GM19455 (cell line): ENCODE data around the gene MAGI1.

ENCODE experiments used
- ATAC-seq: cut with Tn5 transposase; IDR thresholded peaks from one replicate; pipeline ENCODE4 v1.9.1; 2021; ENCODE audit not compliant: unreplicated experiment

Gene MAGI1

DNA sequence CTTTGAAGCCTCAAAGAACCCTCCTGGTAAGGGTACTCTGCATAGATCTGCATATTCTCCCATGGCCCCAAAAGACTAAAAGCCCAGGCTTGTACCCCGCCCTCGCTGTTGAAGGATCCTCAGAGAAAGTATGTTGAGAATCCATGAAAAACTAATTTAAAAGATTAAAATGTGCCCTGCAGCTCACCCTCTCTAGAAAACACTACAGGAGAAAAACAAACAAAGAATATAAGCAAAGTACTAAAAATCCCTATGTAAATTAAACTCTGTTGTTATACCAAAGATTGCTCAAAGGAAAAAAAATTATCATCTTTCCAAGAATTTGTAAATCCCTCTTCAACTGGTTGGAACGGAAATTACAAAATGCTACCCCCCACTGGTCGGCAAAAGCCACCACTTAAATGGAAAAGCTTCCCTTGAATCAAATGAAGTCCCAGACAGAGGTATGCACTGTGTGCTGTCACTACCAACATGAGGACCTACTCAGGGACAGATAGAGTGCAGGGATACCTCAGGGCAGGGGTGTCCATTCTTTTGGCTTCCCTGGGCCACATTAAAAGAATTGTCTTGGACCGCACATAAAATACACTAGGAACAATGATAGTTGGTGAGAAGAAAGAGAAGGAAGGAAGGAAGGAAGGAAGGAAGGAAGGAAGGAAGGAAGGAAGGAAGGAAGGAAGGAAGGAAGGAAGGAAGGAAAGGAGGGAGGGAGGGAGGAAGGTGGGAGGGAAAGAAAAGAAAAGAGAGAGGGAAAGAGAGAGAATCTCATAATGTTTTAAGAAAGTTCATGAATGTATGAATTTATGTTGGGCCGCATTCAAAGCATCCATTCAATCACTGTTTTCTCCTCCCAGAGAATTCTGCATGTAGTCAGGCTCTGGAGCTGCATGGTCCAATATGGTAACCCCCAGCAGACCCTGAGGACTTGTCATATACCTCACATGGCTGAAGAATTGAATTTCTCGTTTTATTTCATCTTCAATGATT lies 88.1 kb downstream of the MAGI1 start:
- ATAC-seq, result no peak

- ATAC-seq, result no peak
Observed at GRCh38 chr3:65948841-65949573, 89.7 kb downstream of the MAGI1 start.

DNA sequence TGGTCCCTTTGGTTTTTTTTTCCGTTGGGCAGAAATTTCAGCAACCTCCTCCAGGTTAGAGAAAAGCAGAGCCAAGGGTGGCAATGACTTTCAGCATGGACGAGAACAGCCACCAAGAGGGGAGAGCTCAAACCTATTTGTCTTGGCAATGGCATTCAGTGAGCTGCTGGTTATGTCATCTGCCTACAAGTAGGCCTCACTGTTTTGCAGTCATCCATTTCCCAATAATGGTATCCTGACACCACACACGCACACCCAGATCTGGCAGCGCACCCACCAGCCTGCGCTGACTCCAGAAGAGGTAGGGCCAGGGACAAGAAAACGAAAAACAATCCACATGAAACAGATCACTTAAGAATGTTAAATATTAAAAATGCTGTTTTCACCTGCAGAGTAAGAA lies 92.3 kb downstream of the MAGI1 start:
- ATAC-seq, result no peak

- no peak for ATAC-seq
Observed at GRCh38 chr3:65945953-65946352, 92.8 kb downstream of the MAGI1 start.

DNA sequence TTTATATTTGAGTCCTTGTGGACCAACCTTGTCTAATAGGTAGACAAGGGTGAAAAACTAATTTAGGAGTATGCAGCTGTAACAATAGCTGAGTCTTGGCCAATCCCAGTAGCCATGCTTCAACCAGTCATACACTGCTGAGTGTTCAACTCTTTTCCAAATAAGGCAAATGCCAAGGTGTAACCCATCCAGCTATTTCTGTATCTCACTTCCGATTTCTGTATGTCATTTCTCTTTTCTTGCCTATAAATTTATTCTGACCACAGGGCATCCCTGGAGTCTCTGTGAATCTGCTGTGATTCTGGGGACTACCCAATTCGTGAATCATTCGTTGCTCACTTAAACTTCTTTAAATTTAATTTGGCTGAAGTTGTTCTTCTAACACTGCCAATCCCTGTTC lies 93.2 kb downstream of the MAGI1 start:
- ATAC-seq, result no peak

DNA sequence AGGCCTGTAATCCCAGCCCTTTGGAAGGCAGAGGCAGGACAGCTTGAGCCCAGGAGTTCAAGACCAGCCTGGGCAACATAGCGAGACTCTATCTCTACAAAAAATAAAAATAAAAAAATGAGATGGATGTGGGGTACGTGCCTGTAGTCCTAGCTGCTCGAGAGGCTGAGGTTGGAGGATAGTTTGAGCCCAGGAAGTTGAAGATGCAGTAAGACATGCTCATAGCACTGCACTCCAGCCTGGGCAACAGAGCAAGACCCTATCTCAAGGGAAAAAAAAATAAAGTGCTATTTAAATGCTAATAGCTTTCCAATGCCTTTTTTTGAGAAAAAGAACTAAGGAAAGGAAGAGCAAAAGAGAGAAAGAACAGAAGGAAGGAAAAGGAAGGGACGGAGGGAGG lies 94.5 kb downstream of the MAGI1 start:
- no peak for ATAC-seq

DNA sequence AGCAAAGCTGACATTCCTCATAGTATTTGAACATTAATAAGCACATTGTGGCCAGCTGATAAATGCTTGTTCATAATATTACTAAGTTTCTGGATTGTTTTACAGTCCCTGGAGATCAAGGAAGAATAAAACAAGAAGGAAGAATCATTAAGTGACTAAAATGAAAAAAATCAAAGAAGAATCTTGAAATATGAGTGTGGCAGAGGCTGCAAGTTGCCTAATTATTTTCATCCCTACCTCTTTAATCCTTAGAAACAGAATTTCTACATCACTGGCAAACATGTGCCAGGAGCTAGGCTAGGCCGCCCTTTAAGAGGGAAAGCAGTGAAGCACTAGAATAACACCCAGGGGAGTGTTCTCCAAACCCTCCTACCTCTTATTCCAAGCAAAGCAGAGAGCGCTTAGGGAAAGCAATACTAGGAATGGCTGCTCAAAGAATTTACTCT lies 98.9 kb downstream of the MAGI1 start:
- ATAC-seq, result no peak

- no peak for ATAC-seq
Observed at GRCh38 chr3:65939184-65939583, 99.5 kb downstream of the MAGI1 start.

- ATAC-seq, result no peak
Observed at GRCh38 chr3:65938676-65939075, 100.0 kb downstream of the MAGI1 start.

- no peak for ATAC-seq
Observed at GRCh38 chr3:65938147-65938546, 100.6 kb downstream of the MAGI1 start.

DNA sequence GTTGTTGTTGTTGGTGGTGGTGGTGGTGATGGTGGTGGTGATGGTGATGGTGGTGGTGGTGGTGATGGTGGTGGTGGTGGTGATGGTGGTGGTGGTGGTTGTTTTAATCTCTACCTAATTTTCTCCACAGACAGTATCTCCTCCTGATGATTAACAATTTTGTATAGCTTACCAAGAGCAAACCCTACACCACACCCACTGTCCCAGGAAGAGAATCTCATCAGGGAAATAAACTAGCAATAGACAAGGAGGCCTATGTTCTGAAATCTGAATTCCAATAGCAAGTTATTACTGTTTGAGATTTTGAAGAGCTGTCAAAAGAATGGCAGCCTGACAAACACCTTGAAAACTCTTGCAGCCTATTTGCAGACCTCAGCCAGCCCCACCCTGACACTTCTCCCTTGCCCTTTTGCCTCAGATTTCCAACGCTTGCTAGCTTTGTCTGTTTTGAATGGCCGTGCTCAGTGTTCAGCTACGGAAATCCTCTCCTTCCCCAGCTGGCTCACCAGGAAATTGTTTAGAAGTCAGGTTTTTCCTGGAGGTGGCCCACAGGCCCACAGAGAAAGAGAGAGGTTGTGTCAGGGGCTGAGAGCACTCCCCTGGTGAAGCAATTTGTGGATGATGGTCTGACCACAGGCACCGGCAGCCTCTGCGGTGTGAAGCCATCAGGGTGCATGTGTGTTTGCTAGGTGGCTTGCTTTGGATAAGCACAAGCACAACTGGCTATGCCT lies 101.6 kb downstream of the MAGI1 start:
- ATAC-seq, result no peak

- no peak for ATAC-seq
Observed at GRCh38 chr3:65935724-65936123, 103.0 kb downstream of the MAGI1 start.

DNA sequence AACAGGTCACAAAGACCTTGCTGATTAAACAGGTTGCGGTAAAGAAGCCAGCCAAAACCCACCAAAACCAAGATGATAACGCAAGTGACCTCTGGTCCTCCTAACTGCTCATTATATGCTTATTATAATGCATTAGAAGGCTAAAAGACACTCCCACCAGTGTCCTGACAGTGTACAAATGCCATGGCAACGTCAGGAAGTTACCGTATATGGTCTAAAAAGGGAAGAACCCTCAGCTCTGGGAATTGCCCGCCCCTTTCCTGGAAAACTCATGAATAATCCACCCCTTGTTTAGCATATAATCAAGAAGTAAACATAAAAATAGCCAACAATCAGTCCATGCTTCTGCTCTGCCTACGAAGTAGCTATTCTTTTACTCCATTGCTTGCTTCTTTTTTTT lies 108.1 kb downstream of the MAGI1 start:
- no peak for ATAC-seq

- no peak for ATAC-seq
Observed at GRCh38 chr3:65928110-65928509, 110.6 kb downstream of the MAGI1 start.

- no peak for ATAC-seq
Observed at GRCh38 chr3:65927576-65927975, 111.1 kb downstream of the MAGI1 start.

- ATAC-seq, result no peak
Observed at GRCh38 chr3:65925254-65925954, 113.3 kb downstream of the MAGI1 start.

DNA sequence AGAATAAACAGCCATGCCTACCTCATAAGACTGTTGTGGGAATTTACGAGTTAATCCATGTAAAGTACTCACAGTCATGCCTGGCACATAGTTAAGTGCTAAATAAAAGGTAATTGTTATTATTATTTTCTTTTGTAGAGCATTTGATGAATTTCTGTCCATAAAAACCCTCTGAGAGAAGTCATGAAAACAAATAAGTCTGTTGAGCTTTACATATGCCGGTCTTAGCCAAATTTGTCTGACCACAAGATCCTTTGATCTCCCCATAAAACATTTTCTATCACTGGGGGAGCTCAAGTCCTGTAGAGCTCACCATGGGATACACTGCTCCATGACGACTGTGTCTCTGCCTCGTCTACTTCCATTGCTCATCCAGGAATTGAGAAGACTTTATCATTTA lies 114.0 kb downstream of the MAGI1 start:
- ATAC-seq, result no peak

- ATAC-seq, result no peak
Observed at GRCh38 chr3:65922441-65922840, 116.3 kb downstream of the MAGI1 start.

DNA sequence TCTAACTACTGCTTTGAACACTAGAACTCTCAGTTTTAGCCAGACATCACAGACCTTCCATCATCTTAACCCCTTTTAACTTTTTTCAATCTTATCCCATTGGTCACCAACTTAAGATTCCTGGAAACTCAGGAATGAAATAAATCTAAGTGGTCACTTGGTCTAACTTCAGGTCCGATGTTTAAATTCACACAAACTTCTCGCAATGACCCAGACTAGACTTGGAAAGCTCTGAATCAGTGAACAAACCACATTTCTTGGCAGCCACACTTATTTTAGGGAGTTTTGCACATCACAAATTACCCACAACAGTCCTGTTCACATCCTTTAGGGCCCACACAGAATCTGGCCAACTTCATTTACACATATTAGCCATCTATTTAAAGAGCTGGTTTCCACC lies 118.9 kb downstream of the MAGI1 start:
- no peak for ATAC-seq

- no peak for ATAC-seq
Observed at GRCh38 chr3:65915477-65915876, 123.2 kb downstream of the MAGI1 start.
